GM12891 (cell line): ENCODE results near the gene FZR1.
A peak's percentile ranks its signal among the peaks of the same experiment; 100 is the strongest.
"Not testable (repeated sequence)": the region's sequence is repeated elsewhere in the genome, so short reads cannot be mapped to it uniquely, and the experiment has no call there.

Experiments used
- DNase-seq: peaks from one replicate; pipeline ENCODE4 v3.0.0; 2011; ENCODE audit warnings: low spot score; ENCODE audit not compliant: insufficient read length
- FAIRE-seq: peaks from 2 replicates; lab custom pipeline; 2011; peaks lifted over from hg19 to GRCh38; lab: Jason Lieb, UNC
- PAX5 ChIP-seq: IDR thresholded peaks from 2 replicates; pipeline ENCODE4 v1.6.1; 2011; ENCODE audit warnings: low read length, moderate library complexity, mild to moderate bottlenecking; ENCODE audit not compliant: insufficient read depth, severe bottlenecking
- POLR2A ChIP-seq: IDR thresholded peaks from 2 replicates; pipeline ENCODE4 v1.6.1; 2011; ENCODE audit warnings: low read depth, low read length, control low read depth
- POLR2AphosphoS5 ChIP-seq: IDR thresholded peaks from 2 replicates; pipeline ENCODE4 v1.6.1; 2011; ENCODE audit warnings: low read depth, low read length, control low read depth
- POU2F2 ChIP-seq: IDR thresholded peaks from 2 replicates; pipeline ENCODE4 v1.6.1; 2011; ENCODE audit warnings: low read depth, mild to moderate bottlenecking, control low read depth, low read length, moderate library complexity
- SPI1 ChIP-seq: IDR thresholded peaks from 2 replicates; pipeline ENCODE4 v1.6.1; 2011; ENCODE audit warnings: low read depth, low read length, control low read depth
- TAF1 ChIP-seq: IDR thresholded peaks from 2 replicates; pipeline ENCODE4 v1.6.1; 2011; ENCODE audit warnings: low read depth, low read length, control low read depth

FZR1 gene

GRCh38 chr19:3551792-3552095, 45.6 kb downstream of the FZR1 start:
- no peak for TF ChIP-seq PAX5
- no peak for TF ChIP-seq TAF1
- TF ChIP-seq SPI1: no peak
- no peak for TF ChIP-seq POU2F2
- no peak for TF ChIP-seq POLR2A
- TF ChIP-seq POLR2AphosphoS5: no peak
- DNase-seq (no peak), FAIRE-seq (no peak)

GRCh38 chr19:3554254-3555083, 48.4 kb downstream of the FZR1 start:
- peak; percentile 85 for FAIRE-seq
- DNase-seq: no peak

GRCh38 chr19:3555653-3556422, 49.7 kb downstream of the FZR1 start:
- TF ChIP-seq PAX5 (no peak), TAF1 (no peak), POU2F2 (no peak), SPI1 (no peak), POLR2A (no peak), POLR2AphosphoS5 (no peak)
- FAIRE-seq (no peak), DNase-seq (no peak)

More at GRCh38 chr19:3554254-3555083, 48.4 kb downstream of the FZR1 start:
- TF ChIP-seq TAF1 (no peak), PAX5 (no peak), POLR2AphosphoS5 (no peak), POU2F2 (no peak), SPI1 (peak; percentile 5; the same call in 1 of the 2 replicates), POLR2A (no peak)

- FAIRE-seq (no peak), DNase-seq (no peak)
- no peak for TF ChIP-seq TAF1
- TF ChIP-seq PAX5: no peak
- TF ChIP-seq POLR2A: no peak
- no peak for TF ChIP-seq POLR2AphosphoS5
- TF ChIP-seq POU2F2: no peak
- no peak for TF ChIP-seq SPI1
These were observed 50.4 kb downstream of the FZR1 start for GRCh38 chr19:3556423-3556977.

GRCh38 chr19:3556978-3557460, 50.9 kb downstream of the FZR1 start:
- DNase-seq (no peak), FAIRE-seq (peak; percentile 85)
- peak; percentile 45; the same call in 1 of the 2 replicates for TF ChIP-seq SPI1
- no peak for TF ChIP-seq POLR2A
- no peak for TF ChIP-seq POU2F2
- no peak for TF ChIP-seq PAX5

- peak; percentile 97 for FAIRE-seq
These were observed 51.5 kb downstream of the FZR1 start, which contains the start of gene MFSD12 for GRCh38 chr19:3557461-3558248. MFSD12 (minus strand) TSS chr19:3557586; CDS start chr19:3557403, 183 bp downstream.

GRCh38 chr19:3563709-3564524, 57.8 kb downstream of the FZR1 start:
- DNase-seq (no peak), FAIRE-seq (no peak)
- TF ChIP-seq POU2F2 (no peak), POLR2AphosphoS5 (no peak), SPI1 (no peak), POLR2A (no peak), PAX5 (no peak), TAF1 (no peak)

More at GRCh38 chr19:3557461-3558248, 51.5 kb downstream of the FZR1 start, which contains the start of gene MFSD12:
- TF ChIP-seq PAX5: no peak
- peak; percentile 50; the same call in 1 of the 2 replicates for TF ChIP-seq POLR2AphosphoS5
- TF ChIP-seq POLR2A: peak; percentile 48; the same call in 1 of the 2 replicates
- TF ChIP-seq TAF1: no peak; the same call in 1 of the 2 replicates
- peak; percentile 100 for DNase-seq

- no peak for TF ChIP-seq POLR2A
- no peak for TF ChIP-seq PAX5
- no peak for TF ChIP-seq POU2F2
- TF ChIP-seq SPI1: no peak
- no peak for TF ChIP-seq POLR2AphosphoS5
- no peak for TF ChIP-seq TAF1
- DNase-seq (no peak), FAIRE-seq (no peak)
These were observed 59.0 kb downstream of the FZR1 start for GRCh38 chr19:3565139-3565538.

- not testable (repeated sequence) for DNase-seq, FAIRE-seq
These were observed 63.9 kb downstream of the FZR1 start for GRCh38 chr19:3570042-3570441.
